Caco-2 (cell line): ENCODE data around the gene STAP2. TPM values are rescaled to one million over a fixed set of nuclear protein-coding genes. Genes with fewer than 3 reads are reported as not detected.

ENCODE experiments used
- BruUV-seq: library from RNA; stranded (reverse); fragments of 400-500 nt; replicated peaks from 2 replicates; lab custom pipeline; 2021; lab: Mats Ljungman, UMichigan
- CTCF ChIA-PET: fragments of 300-600 bp; sonication (Branson Sonifier 250); formaldehyde crosslinking; loops from one replicate; lab custom pipeline; 2022; ENCODE audit warnings: antibody characterized with exemption; lab: Charles Lee
- POLR2A ChIA-PET: fragments of 300-600 bp; sonication (Branson Sonifier 250); formaldehyde crosslinking; loops from one replicate; lab custom pipeline; 2022; ENCODE audit warnings: antibody characterized with exemption; lab: Charles Lee
- DNase-seq, 2 experiments: peaks; one replicate each; pipeline versions ENCODE4 v3.0.0 to v3.0.0-alpha.2; 2020 to 2022
- H3K27me3 ChIP-seq: replicated peaks from 2 replicates; pipeline ENCODE4 v1.6.0; 2011; ENCODE audit warnings: low read length; ENCODE audit not compliant: control insufficient read depth, insufficient read depth
- H3K36me3 ChIP-seq: 2 replicates; pipeline ENCODE4 v1.5.1; 2011; ENCODE audit warnings: low read length; ENCODE audit not compliant: control insufficient read depth, insufficient read depth
- H3K4me1 ChIP-seq: fragments of 250-450 bp; sonication (Bioruptor Pico); 2 replicates; pipeline ENCODE4 v1.5.1; 2020; ENCODE audit warnings: mild to moderate bottlenecking
- H3K4me3 ChIP-seq: 2 replicates; pipeline ENCODE4 v1.5.1; 2011; ENCODE audit warnings: low read depth, mild to moderate bottlenecking, control low read depth, low read length
- H3K9me3 ChIP-seq: fragments of 250-450 bp; sonication (Bioruptor Pico); 2 replicates; pipeline ENCODE4 v1.5.1; 2020; ENCODE audit warnings: mild to moderate bottlenecking, moderate library complexity
- H3K27ac Mint-ChIP-seq: one replicate; pipeline ENCODE4 v1.8.0; 2022; ENCODE audit warnings: mixed read lengths; ENCODE audit not compliant: unreplicated experiment
- H3K27me3 Mint-ChIP-seq: one replicate; pipeline ENCODE4 v1.8.0; 2022; ENCODE audit warnings: mixed read lengths; ENCODE audit not compliant: insufficient read depth, unreplicated experiment
- H3K36me3 Mint-ChIP-seq: one replicate; pipeline ENCODE4 v1.8.0; 2022; ENCODE audit warnings: mild to moderate bottlenecking, mixed read lengths; ENCODE audit not compliant: insufficient read depth, unreplicated experiment
- H3K4me1 Mint-ChIP-seq: one replicate; pipeline ENCODE4 v1.8.0; 2022; ENCODE audit warnings: low read depth, mixed read lengths; ENCODE audit not compliant: unreplicated experiment
- H3K4me3 Mint-ChIP-seq: one replicate; pipeline ENCODE4 v1.8.0; 2022; ENCODE audit warnings: mild to moderate bottlenecking, moderate library complexity, mixed read lengths; ENCODE audit not compliant: unreplicated experiment
- H3K9me3 Mint-ChIP-seq: one replicate; pipeline ENCODE4 v1.8.0; 2022; ENCODE audit warnings: mixed read lengths; ENCODE audit not compliant: unreplicated experiment
- intact Hi-C: fragments of 100-400 bp; cut with micrococcal nuclease; formaldehyde crosslinking; loops from one replicate; pipeline ENCODE4 v1.10.0; 2022; ENCODE audit not compliant: unreplicated experiment
- total RNA-seq: library from RNA; stranded (reverse); gene quantifications from 2 replicates; pipeline ENCODE4 v1.2.3, GENCODE V29; 2022
- TF ChIP-seq, protein P1 (sequence below), 2 experiments: fragments of 200-600 bp in 1 of 2; IDR thresholded peaks; 1 replicate in 1 of 2; 2 replicates in 1 of 2; pipeline versions ENCODE4 v1.5.1 to v1.8.0; 2011 to 2022; ENCODE audit warnings: antibody characterized with exemption in 1 of 2, control low read depth in 1 of 2, inconsistent platforms in 1 of 2, low read depth in 1 of 2, low read length in 1 of 2, mild to moderate bottlenecking in 1 of 2, moderate library complexity in 1 of 2; ENCODE audit not compliant: insufficient read depth in 1 of 2, severe bottlenecking in 1 of 2, unreplicated experiment in 1 of 2

Gene STAP2
- total RNA-seq, 1 experiment from 2014 or later = 71.6 TPM

DNA sequence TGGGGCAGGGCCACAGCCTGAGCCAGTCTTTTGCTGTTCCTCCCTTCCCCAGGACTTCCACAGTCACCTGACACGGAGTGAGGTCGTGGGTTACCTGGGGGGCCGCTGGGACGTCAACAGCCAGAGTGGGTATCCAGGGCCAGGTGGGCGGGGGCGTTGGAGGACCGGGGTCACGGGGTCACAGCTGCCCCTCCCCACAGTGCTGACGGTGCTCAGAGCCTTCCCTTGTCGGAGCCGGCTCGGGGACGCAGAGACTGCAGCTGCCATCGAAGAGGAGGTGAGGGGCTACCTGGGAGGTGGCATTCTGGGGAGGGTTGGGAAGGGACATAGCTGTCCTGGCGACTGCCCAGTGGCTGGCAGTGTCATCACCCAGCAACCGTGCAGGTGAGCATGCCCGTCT, 16.3 kb upstream of the STAP2 start:
- Histone ChIP-seq H3K4me3 (no peak overlapping the region), H3K4me1 (no peaks in the 10 kb centered on the region), H3K9me3 (no peaks in the 10 kb centered on the region), H3K36me3 (no peaks in the 10 kb centered on the region; the same call in 1 of the 2 replicates), H3K27me3 (no peaks in the 10 kb centered on the region)
- no peak for DNase-seq
- no peaks in the 10 kb centered on the region for H3K9me3 Mint-ChIP-seq
- ChIA-PET POLR2A (no interaction called here), CTCF (interaction anchor here (0.9 kb wide), 1 partner anchor 88 kb away, joined by 3 read pairs; no protein-coding TSS in a partner anchor)
- no peak overlapping the region for H3K4me3 Mint-ChIP-seq
- peaks cover 58% of the 10 kb centered on the region for H3K36me3 Mint-ChIP-seq
- no TSS peak for BruUV-seq
- no peaks in the 10 kb centered on the region for H3K4me1 Mint-ChIP-seq
- intact Hi-C loops = no loop called here
- H3K27ac Mint-ChIP-seq = no peak overlapping the region
- TF ChIP-seq, protein P1, sequence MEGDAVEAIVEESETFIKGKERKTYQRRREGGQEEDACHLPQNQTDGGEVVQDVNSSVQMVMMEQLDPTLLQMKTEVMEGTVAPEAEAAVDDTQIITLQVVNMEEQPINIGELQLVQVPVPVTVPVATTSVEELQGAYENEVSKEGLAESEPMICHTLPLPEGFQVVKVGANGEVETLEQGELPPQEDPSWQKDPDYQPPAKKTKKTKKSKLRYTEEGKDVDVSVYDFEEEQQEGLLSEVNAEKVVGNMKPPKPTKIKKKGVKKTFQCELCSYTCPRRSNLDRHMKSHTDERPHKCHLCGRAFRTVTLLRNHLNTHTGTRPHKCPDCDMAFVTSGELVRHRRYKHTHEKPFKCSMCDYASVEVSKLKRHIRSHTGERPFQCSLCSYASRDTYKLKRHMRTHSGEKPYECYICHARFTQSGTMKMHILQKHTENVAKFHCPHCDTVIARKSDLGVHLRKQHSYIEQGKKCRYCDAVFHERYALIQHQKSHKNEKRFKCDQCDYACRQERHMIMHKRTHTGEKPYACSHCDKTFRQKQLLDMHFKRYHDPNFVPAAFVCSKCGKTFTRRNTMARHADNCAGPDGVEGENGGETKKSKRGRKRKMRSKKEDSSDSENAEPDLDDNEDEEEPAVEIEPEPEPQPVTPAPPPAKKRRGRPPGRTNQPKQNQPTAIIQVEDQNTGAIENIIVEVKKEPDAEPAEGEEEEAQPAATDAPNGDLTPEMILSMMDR (IDR thresholded peaks at IDR 0.05; ENCODE audit: insufficient read depth in 1 of 2, low read depth in 1 of 2, low read length in 1 of 2, severe bottlenecking in 1 of 2, unreplicated experiment in 1 of 2) = no peak
- no peaks in the 10 kb centered on the region for H3K27me3 Mint-ChIP-seq

DNA sequence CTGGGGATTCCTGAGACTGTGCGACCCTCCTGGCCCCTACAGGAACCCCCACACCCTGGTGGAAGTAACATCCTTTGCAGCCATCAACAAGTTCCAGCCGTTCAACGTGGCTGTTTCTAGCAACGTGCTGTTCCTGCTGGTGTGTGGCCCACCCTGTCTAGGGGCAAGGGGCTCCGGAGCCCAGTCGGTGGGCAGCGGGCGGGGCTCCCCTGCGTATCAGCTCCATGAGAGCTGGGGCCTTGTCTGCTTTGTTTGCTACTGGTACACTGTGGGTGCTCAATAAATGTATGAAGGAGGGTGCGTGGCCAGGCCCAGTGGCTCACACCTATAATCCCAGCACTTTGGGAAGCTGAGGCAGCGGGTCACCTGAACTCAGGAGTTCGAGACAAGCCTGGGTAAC, 15.7 kb upstream of the STAP2 start:
- ChIA-PET CTCF (interaction anchor here (0.6 to 0.9 kb wide), 2 partner anchors 87 to 88 kb away, joined by 3 read pairs; no protein-coding TSS in a partner anchor), POLR2A (no interaction called here)
- H3K4me3 ChIP-seq = no peak overlapping the region
- H3K4me3 Mint-ChIP-seq = no peak overlapping the region
- peaks cover 51% of the 10 kb centered on the region for H3K36me3 Mint-ChIP-seq
- intact Hi-C loops = no loop called here
- no peaks in the 10 kb centered on the region for H3K4me1 ChIP-seq
- BruUV-seq = no TSS peak
- no peak overlapping the region for H3K27ac Mint-ChIP-seq
- no peak for DNase-seq
- no peaks in the 10 kb centered on the region for H3K27me3 ChIP-seq
- H3K9me3 Mint-ChIP-seq = no peaks in the 10 kb centered on the region
- TF ChIP-seq, protein P1 (IDR thresholded peaks at IDR 0.05; ENCODE audit: insufficient read depth in 1 of 2, low read depth in 1 of 2, low read length in 1 of 2, severe bottlenecking in 1 of 2, unreplicated experiment in 1 of 2) = no peak
- H3K36me3 ChIP-seq = no peaks in the 10 kb centered on the region; the same call in 1 of the 2 replicates
- no peaks in the 10 kb centered on the region for H3K27me3 Mint-ChIP-seq
- no peaks in the 10 kb centered on the region for H3K4me1 Mint-ChIP-seq
- H3K9me3 ChIP-seq = no peaks in the 10 kb centered on the region

DNA sequence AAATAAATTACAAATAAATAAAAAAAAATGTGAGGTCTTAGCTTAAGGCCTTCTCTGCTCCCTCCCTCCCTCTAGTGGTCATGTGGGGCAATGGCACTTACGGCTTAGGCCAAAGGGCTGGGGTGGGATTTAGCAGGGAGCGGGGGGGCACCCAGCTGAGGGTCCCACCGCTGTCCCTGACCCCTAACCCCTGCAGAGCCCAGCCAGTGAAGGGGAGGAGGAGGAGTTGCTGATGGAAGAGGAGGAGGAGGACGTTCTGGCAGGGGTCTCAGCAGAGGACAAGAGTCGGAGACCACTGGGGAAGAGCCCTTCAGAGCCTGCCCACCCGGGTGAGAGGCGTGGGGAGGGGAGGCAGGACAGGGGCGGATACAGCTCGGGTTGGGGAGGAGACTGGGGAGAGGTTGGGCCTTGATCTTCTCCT, 14.1 kb upstream of the STAP2 start:
- Mint-ChIP-seq H3K4me3 (no peak overlapping the region), H3K9me3 (no peaks in the 10 kb centered on the region), H3K27me3 (no peaks in the 10 kb centered on the region), H3K4me1 (no peaks in the 10 kb centered on the region), H3K27ac (no peak overlapping the region), H3K36me3 (peaks cover 44% of the 10 kb centered on the region)
- Histone ChIP-seq H3K4me3 (no peak overlapping the region), H3K9me3 (no peaks in the 10 kb centered on the region), H3K36me3 (no peaks in the 10 kb centered on the region; the same call in 1 of the 2 replicates), H3K27me3 (no peaks in the 10 kb centered on the region), H3K4me1 (no peaks in the 10 kb centered on the region)
- intact Hi-C loops = loop anchor here (1.0 kb wide), 1 partner anchor 85 kb away; no protein-coding TSS in a partner anchor
- POLR2A ChIA-PET = interaction anchor here (0.8 to 1.0 kb wide), 2 partner anchors 9 to 10 kb away, joined by 5 to 15 read pairs; partner anchors contain the start of gene MPND
- BruUV-seq = no TSS peak
- CTCF ChIA-PET = interaction anchor here (0.6 to 2.1 kb wide), 9 partner anchors 9 to 512 kb away, joined by 3 to 34 read pairs (median 6); partner anchors contain the start of genes CHAF1A and MPND
- TF ChIP-seq, protein P1 (IDR thresholded peaks at IDR 0.05; ENCODE audit: insufficient read depth in 1 of 2, low read depth in 1 of 2, low read length in 1 of 2, severe bottlenecking in 1 of 2, unreplicated experiment in 1 of 2) = peak; percentile 83 to 84
- DNase-seq = peak in 1 of 2 experiments; percentile 64
